Measurements from ENCODE around the gene C4BPA.

C4BPA gene

GRCh38 chr1:207077470-207078377 is 26.3 kb upstream of the C4BPA start:
- DNase-seq, result no peak

GRCh38 chr1:207078578-207079132 is 25.4 kb upstream of the C4BPA start:
- DNase-seq, result no peak

- DNase-seq, result no peak
These were observed 24.3 kb upstream of the C4BPA start for GRCh38 chr1:207079706-207080241.

GRCh38 chr1:207081088-207081487 is 22.9 kb upstream of the C4BPA start:
- no peak for DNase-seq

GRCh38 chr1:207081806-207082205 is 22.2 kb upstream of the C4BPA start:
- no peak for DNase-seq

- no peak for DNase-seq
These were observed 19.8 kb upstream of the C4BPA start for GRCh38 chr1:207084232-207084631.

- no peak for DNase-seq
These were observed 19.3 kb upstream of the C4BPA start for GRCh38 chr1:207084701-207085180.

GRCh38 chr1:207085887-207086286 is 18.1 kb upstream of the C4BPA start:
- DNase-seq, result no peak

GRCh38 chr1:207088161-207088560 is 15.9 kb upstream of the C4BPA start:
- DNase-seq, result no peak

GRCh38 chr1:207088701-207089626 is 15.1 kb upstream of the C4BPA start, which contains the start of gene C4BPB:
Gene C4BPB (plus strand): TSS chr1:207088860. CDS start chr1:207089532, 672 bp downstream.
- DNase-seq, result no peak

- no peak for DNase-seq
These were observed 14.2 kb upstream of the C4BPA start for GRCh38 chr1:207089627-207090355.

GRCh38 chr1:207091200-207091908 is 12.7 kb upstream of the C4BPA start:
- no peak for DNase-seq

- no peak for DNase-seq
These were observed 10.1 kb upstream of the C4BPA start for GRCh38 chr1:207093944-207094343.

- no peak for DNase-seq
These were observed 6.1 kb upstream of the C4BPA start for GRCh38 chr1:207097871-207098324.

GRCh38 chr1:207101720-207102119 is 2.3 kb upstream of the C4BPA start:
- DNase-seq, result no peak

GRCh38 chr1:207102146-207102545 is 1.9 kb upstream of the C4BPA start:
- no peak for DNase-seq

- no peak for DNase-seq
These were observed 1.4 kb upstream of the C4BPA start for GRCh38 chr1:207102659-207103058.

- DNase-seq, result no peak
These were observed 5.0 kb downstream of the C4BPA start for GRCh38 chr1:207109004-207109403.

GRCh38 chr1:207112616-207113296 is 8.7 kb downstream of the C4BPA start:
- no peak for DNase-seq

GRCh38 chr1:207115269-207115668 is 11.2 kb downstream of the C4BPA start:
- DNase-seq, result no peak

GRCh38 chr1:207124389-207124788 is 20.4 kb downstream of the C4BPA start:
- no peak for DNase-seq

All from NCI-H1436 treated with DMSO at 0.1 percent for 48 hours (cell line).